G401 (cell line): ENCODE data around the gene EML2. TPM values are rescaled to one million over a fixed set of nuclear protein-coding genes. Genes with fewer than 3 reads are reported as not detected.
A peak's percentile ranks its signal among the peaks of the same experiment; 100 is the strongest.
"Not testable (repeated sequence)": the region's sequence is repeated elsewhere in the genome, so short reads cannot be mapped to it uniquely, and the experiment has no call there.

ENCODE experiments used
- DNase-seq: peaks from one replicate; pipeline ENCODE4 v3.0.0-alpha.2; 2015; ENCODE audit warnings: low spot score
- in situ Hi-C: cut with HindIII; loops from 2 replicates; pipeline ENCODE4 v1.10.0; 2016; ENCODE audit warnings: low sequenced_read_pairs, mixed read lengths
- total RNA-seq: library from RNA; depleted of rRNA; stranded (reverse); fragments of >200 nt; shearing (Covaris generic); gene quantifications from 2 replicates; pipeline ENCODE4 v1.2.3, GENCODE V29; 2014; rRNA removed

Gene EML2
- total RNA-seq, result 34.5 and 52.9 TPM in 2 replicates

GRCh38 chr19:45638930-45639729, at the start of gene EML2:
Gene EML2 (minus strand): TSS chr19:45639397. CDS start chr19:45639376, 21 bp downstream.
- in situ Hi-C loops, result no loop called here
- no peak for DNase-seq

DNA sequence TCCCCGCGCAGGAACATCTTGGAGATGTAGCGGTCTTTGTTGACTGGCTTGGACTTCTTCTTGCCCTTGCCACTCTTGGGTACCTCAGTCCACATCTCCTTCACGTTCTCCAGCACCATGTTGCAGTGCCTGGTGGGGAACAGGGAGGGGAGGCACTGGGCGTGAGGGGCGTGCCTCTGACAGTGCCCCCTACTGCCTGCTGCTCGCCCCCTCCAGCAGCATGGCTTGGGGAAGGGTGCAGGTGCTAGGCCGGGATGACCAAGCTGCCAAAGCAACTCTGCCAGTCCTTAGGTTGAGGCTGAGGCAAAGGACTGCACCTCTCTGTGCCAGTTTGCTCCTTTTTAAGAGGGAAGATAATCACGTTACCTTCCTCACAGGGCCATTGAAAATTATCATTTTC, 48.4 kb upstream of the EML2 start:
- DNase-seq, result no peak
- in situ Hi-C loops, result no loop called here

GRCh38 chr19:45685045-45685444, 45.8 kb upstream of the EML2 start:
- in situ Hi-C loops, DNase-seq: not testable (repeated sequence)

- in situ Hi-C loops, result no loop called here
- DNase-seq, result no peak
Observed at GRCh38 chr19:45682908-45683307, 43.7 kb upstream of the EML2 start.

DNA sequence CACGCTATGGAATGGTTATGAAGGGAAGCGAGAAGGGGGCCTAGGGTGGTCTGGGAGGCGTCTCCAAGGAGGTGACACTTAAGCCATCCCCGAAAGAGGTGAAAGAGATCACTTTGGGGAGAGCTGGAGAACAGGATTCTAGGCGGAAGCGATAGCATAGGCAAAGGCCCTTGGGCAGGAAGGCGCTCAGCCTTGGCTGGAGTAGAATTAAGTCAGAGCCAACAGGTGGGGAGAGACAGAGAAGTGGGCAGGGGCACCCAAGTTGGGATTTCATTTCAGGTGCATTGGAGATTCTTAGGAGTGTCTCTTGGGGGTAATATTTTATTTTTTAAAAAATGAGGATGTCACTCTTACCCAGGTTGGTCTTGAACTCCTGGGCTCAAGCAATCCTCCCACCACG, 42.9 kb upstream of the EML2 start:
- in situ Hi-C loops, result no loop called here
- no peak for DNase-seq

GRCh38 chr19:45681391-45682015, 42.3 kb upstream of the EML2 start:
- peak; percentile 87 for DNase-seq
- in situ Hi-C loops, result no loop called here

- in situ Hi-C loops, result no loop called here
- DNase-seq, result peak; percentile 73
Observed at GRCh38 chr19:45677351-45678230, 38.4 kb upstream of the EML2 start.

GRCh38 chr19:45676851-45677263, 37.7 kb upstream of the EML2 start:
- in situ Hi-C loops, result no loop called here
- DNase-seq, result no peak

- no peak for DNase-seq
- in situ Hi-C loops, result no loop called here
Observed at GRCh38 chr19:45674946-45675345, 35.7 kb upstream of the EML2 start.

- in situ Hi-C loops, result no loop called here
- peak; percentile 33 for DNase-seq
Observed at GRCh38 chr19:45670670-45671453, 31.7 kb upstream of the EML2 start.

GRCh38 chr19:45668342-45668871, 29.2 kb upstream of the EML2 start:
- no peak for DNase-seq
- in situ Hi-C loops, result no loop called here

GRCh38 chr19:45667620-45668341, 28.6 kb upstream of the EML2 start, which contains the start of gene GIPR:
Gene GIPR (plus strand): TSS chr19:45668221. CDS start chr19:45669521, 1,300 bp downstream.
- in situ Hi-C loops, result no loop called here
- no peak for DNase-seq

GRCh38 chr19:45664575-45664974, 25.4 kb upstream of the EML2 start:
- DNase-seq, result no peak
- in situ Hi-C loops, result no loop called here

DNA sequence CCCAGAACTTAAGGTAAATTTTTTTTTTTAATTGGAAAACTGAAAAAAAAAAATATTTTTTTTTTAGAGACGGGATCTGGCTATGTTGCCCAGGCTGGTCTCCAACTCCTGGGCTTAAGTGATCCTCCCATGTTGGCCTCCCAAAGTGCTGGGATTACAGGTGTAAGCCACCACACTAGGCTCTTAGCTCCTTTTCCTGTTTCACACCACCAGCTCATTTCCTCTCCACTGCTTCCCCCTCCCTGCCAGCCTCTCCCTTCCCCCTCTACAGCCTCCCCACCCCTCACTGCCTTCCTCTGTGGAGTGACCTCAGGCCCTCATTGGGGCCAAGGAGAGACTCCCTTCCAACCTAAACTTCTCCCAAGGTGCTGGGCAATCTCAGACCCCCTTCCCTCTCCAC, 24.6 kb upstream of the EML2 start:
- in situ Hi-C loops, result no loop called here
- no peak for DNase-seq

DNA sequence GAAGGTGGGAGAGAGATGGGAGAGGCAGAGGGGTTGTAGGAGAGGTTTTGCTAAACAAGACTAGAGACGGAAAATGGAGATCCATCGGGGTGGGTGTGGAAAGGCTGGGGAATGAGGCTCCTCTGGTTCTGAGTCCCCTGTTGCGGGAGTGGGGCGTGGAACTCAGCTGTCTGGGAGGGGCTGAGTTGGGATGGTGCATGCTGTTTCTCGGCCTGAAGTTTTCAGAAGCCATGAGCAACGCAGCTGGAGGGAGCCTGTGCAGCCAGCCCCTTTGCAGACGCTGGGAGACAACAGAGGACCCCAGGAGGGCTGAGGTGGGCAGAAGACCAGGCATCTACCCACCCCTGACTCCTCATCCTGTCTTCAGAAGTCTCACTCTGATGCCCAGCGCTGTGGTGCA, 21.4 kb upstream of the EML2 start:
- in situ Hi-C loops, result no loop called here

GRCh38 chr19:45659096-45659729, 20.0 kb upstream of the EML2 start:
- in situ Hi-C loops, result no loop called here
- no peak for DNase-seq

More for the DNA sequence above, 21.4 kb upstream of the EML2 start:
- DNase-seq, result no peak

DNA sequence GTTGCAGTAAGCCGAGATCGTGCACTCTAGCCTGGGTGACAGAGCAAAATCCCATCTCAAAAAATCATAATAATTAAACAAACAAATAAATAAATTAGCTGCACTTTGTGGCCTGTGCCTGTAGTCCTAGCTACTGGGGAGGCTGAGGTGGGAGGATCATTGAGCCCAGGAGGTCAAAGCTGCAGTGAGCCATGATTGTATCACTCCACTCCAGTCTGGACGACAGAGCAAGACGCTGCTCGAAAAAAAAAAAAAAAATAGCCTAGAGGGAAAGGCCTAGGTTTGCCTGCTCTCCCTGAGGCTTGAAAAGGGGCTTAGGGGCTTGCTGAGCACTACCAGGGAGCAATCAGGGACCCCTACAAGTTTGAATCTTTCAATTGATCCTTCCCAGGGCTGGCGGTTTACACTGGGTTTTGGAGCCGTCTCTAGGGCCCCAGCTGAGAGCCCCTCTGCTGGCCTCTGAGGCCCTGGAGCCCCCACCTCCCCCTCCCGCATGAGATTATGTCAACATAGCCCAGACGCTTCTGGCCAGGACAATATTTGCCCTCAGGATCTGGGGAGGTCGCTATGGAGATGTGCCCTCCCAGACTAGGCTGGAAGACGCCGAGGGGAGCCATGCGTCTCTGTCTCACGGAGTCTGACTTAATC, 18.4 kb upstream of the EML2 start:
- no peak for DNase-seq
- in situ Hi-C loops, result no loop called here
